ENCODE results near the gene LTA4H.

DNA sequence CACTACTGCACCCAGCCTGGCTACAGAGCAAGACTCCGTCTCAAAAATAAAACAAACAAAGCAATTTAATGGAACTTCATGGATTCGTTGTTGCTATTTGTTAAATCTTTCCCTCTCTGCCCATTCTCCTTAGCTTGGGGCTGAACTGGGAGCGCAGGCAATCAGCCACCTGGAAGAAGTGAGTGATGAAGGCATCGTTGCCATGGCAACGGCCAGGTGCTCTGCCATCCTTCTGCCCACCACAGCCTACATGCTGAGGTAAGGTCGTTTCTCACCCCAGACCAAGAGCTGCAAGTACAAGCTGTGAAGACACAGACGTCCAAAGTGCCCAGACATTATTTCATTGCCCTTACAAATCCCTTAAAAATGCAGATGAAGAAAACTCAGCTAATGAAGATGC lies 73.2 kb downstream of the LTA4H start:
- TF ChIP-seq EZH2 (IDR thresholded peaks at IDR 0.05; ENCODE audit: insufficient read depth, poor library complexity, severe bottlenecking) (no peak), EZH2phosphoT487 (IDR thresholded peaks at IDR 0.05; ENCODE audit: insufficient read depth, low read depth) (no peak)
